Right cardiac atrium (tissue), 5 donors: ENCODE data around the gene IGFBP2. TPM values are rescaled to one million over a fixed set of nuclear protein-coding genes. Genes with fewer than 3 reads are reported as not detected.

Experiments
- ATAC-seq, 2 donors: fragments of 200-7000 bp; cut with Tn5 transposase; one replicate each; pipeline versions ENCODE4 v1.8.0 to v1.9.1; 2020; ENCODE audit warnings: moderate library complexity in 2 of 2, mild to moderate bottlenecking in 1 of 2
- DNase-seq, 3 donors: peaks; one replicate each; pipeline ENCODE4 v3.0.0-alpha.2; 2020
- H3K27ac ChIP-seq: one replicate; pipeline ENCODE4 v1.5.1; 2013; ENCODE audit warnings: mild to moderate bottlenecking, low read length, control low read depth, moderate library complexity
- H3K27me3 ChIP-seq: one replicate; pipeline ENCODE4 v1.6.1; 2013; ENCODE audit not compliant: control insufficient read depth, insufficient read depth
- H3K4me1 ChIP-seq: one replicate; pipeline ENCODE4 v1.6.1; 2013; ENCODE audit warnings: low read length; ENCODE audit not compliant: control insufficient read depth, insufficient read depth
- H3K4me3 ChIP-seq: one replicate; pipeline ENCODE4 v1.5.1; 2013; ENCODE audit warnings: low read length, control low read depth
- H3K9me3 ChIP-seq: one replicate; pipeline ENCODE4 v1.6.1; 2013; ENCODE audit warnings: low read length; ENCODE audit not compliant: control insufficient read depth
- WGBS: extraction: QIAGEN DNeasy Blood & Tissue Kit; methylation state at CpG from one replicate; pipeline ENCODE4 v1.1.7; 2013; 5-methylcytosine and 5-hydroxymethylcytosine counted together
- intact Hi-C, 4 donors: fragments of 100-400 bp; cut with DNase I; formaldehyde crosslinking; loops; one replicate each; pipeline versions ENCODE4 v1.11.0 to v1.14.0; 2022 to 2023
- long read RNA-seq, 4 donors: library from polyadenylated mRNA; unstranded; transcript quantifications; one replicate each; pipeline ENCODE4 v2.0.0, GENCODE V29; 2020 to 2021
- polyA plus RNA-seq: library from polyadenylated mRNA; stranded (reverse); fragments of 200-250 nt; gene quantifications from one replicate; pipeline ENCODE4 v1.2.3, GENCODE V29; 2013
- total RNA-seq, 4 donors: library from RNA; stranded (reverse); fragmentation: NEBNext Ultra II Directional; extraction: Animal tissue kit (Norgen Biotek cat#: 25700); gene quantifications; one replicate each; pipeline ENCODE4 v1.2.1, GENCODE V29; 2021
- donor health status: healthy with polysubstance abuse.
- donor health status: DM: no; HTN: yes; CAD: no.
- donor health status: DM: no; HTN: no; CAD: no.
- donor health status: DM: no; HTN: yes; CAD: no; lungs with severe emphysema.
- donor health status: DM: yes; HTN: yes; CAD: no.

Gene IGFBP2
- total RNA-seq: 100 to 1,000 TPM in 2 of 4 donors, 10 to 100 TPM in 2; 62.6 to 168 (median 92.4) TPM
- 115 TPM for polyA plus RNA-seq
- long read RNA-seq, donor 1, transcript IGFBP2-201 (4 exons, 1,439 nt): major isoform, 760 of 779 reads
- long read RNA-seq, donor 1, partial matches to known transcripts: 10 of 779 reads
- long read RNA-seq, donor 1, other reads (novel, unspliced or antisense): 9 of 779 reads
- long read RNA-seq, donor 2, transcript IGFBP2-201 (4 exons, 1,439 nt): major isoform, 162 of 164 reads
- long read RNA-seq, donor 2, partial matches to known transcripts: 0 of 164 reads
- long read RNA-seq, donor 2, other reads (novel, unspliced or antisense): 2 of 164 reads
- long read RNA-seq, donor 3, transcript IGFBP2-201 (4 exons, 1,439 nt): major isoform, 6 of 9 reads
- long read RNA-seq, donor 3, partial matches to known transcripts: 3 of 9 reads
- long read RNA-seq, donor 3, other reads (novel, unspliced or antisense): 0 of 9 reads
- long read RNA-seq, donor 4, transcript IGFBP2-201 (4 exons, 1,439 nt): major isoform, 183 of 188 reads
- long read RNA-seq, donor 4, partial matches to known transcripts: 0 of 188 reads
- long read RNA-seq, donor 4, other reads (novel, unspliced or antisense): 5 of 188 reads

- intact Hi-C loops: no loop called here
- ATAC-seq (peak; percentile 44 to 53), DNase-seq (peak; percentile 29 to 72 (median 71))
- H3K9me3 ChIP-seq: no peaks in the 10 kb centered on the region
- under 1% methylated on average over 70 of the region's 70 CpGs for WGBS
- peak within 1 kb of the TSS; percentile 61 for H3K27ac ChIP-seq
- H3K27me3 ChIP-seq: no peaks in the 10 kb centered on the region
- H3K4me1 ChIP-seq: peaks cover 6% of the 10 kb centered on the region
- H3K4me3 ChIP-seq: peak within 1 kb of the TSS; percentile 76
Observed at GRCh38 chr2:216632952-216633615, at the start of gene IGFBP2. Gene IGFBP2, plus strand, starts transcription at chr2:216633420. Its CDS starts 104 bp downstream, at chr2:216633524.

GRCh38 chr2:216583606-216584005 is 49.6 kb upstream of the IGFBP2 start:
- no peaks in the 10 kb centered on the region for H3K27me3 ChIP-seq
- intact Hi-C loops: no loop called here
- no peak overlapping the region for H3K27ac ChIP-seq
- 81% methylated on average over 5 of the region's 5 CpGs for WGBS
- no peaks in the 10 kb centered on the region for H3K4me1 ChIP-seq
- H3K4me3 ChIP-seq: no peak overlapping the region
- DNase-seq (no peak), ATAC-seq (no peak)
- no peaks in the 10 kb centered on the region for H3K9me3 ChIP-seq

- Histone ChIP-seq H3K4me1 (peaks cover 2% of the 10 kb centered on the region), H3K4me3 (no peak overlapping the region), H3K9me3 (no peaks in the 10 kb centered on the region), H3K27ac (no peak overlapping the region), H3K27me3 (no peaks in the 10 kb centered on the region)
- ATAC-seq (no peak), DNase-seq (no peak)
- 80% methylated on average over 8 of the region's 8 CpGs for WGBS
- intact Hi-C loops: no loop called here
Observed at GRCh38 chr2:216584112-216584511, 49.1 kb upstream of the IGFBP2 start.

GRCh38 chr2:216585441-216585840 is 47.8 kb upstream of the IGFBP2 start:
- intact Hi-C loops: no loop called here
- Histone ChIP-seq H3K4me1 (peaks cover 2% of the 10 kb centered on the region), H3K27ac (no peak overlapping the region), H3K9me3 (no peaks in the 10 kb centered on the region), H3K27me3 (no peaks in the 10 kb centered on the region), H3K4me3 (no peak overlapping the region)
- ATAC-seq (no peak), DNase-seq (no peak)
- 99% methylated on average over 1 of the region's 1 CpG for WGBS

- DNase-seq: no peak
- intact Hi-C loops: no loop called here
Observed at GRCh38 chr2:216588861-216589710, 44.1 kb upstream of the IGFBP2 start.

GRCh38 chr2:216589791-216590190 is 43.4 kb upstream of the IGFBP2 start:
- H3K9me3 ChIP-seq: no peaks in the 10 kb centered on the region
- H3K27me3 ChIP-seq: no peaks in the 10 kb centered on the region
- H3K27ac ChIP-seq: no peak overlapping the region
- ATAC-seq (no peak), DNase-seq (no peak)
- 75% methylated on average over 1 of the region's 1 CpG for WGBS
- no peak overlapping the region for H3K4me3 ChIP-seq
- intact Hi-C loops: no loop called here
- peaks cover 2% of the 10 kb centered on the region for H3K4me1 ChIP-seq

More at GRCh38 chr2:216588861-216589710, 44.1 kb upstream of the IGFBP2 start:
- Histone ChIP-seq H3K4me1 (peaks cover 2% of the 10 kb centered on the region), H3K27ac (no peak overlapping the region), H3K4me3 (no peak overlapping the region), H3K27me3 (no peaks in the 10 kb centered on the region), H3K9me3 (no peaks in the 10 kb centered on the region)
- ATAC-seq: no peak
- WGBS: 82% methylated on average over 10 of the region's 10 CpGs

- H3K4me1 ChIP-seq: peaks cover 2% of the 10 kb centered on the region
- H3K9me3 ChIP-seq: no peaks in the 10 kb centered on the region
- no peaks in the 10 kb centered on the region for H3K27me3 ChIP-seq
- H3K4me3 ChIP-seq: no peak overlapping the region
- H3K27ac ChIP-seq: peak overlapping the region; percentile 16
- peak; percentile 83 to 90 for ATAC-seq
- intact Hi-C loops: no loop called here
- DNase-seq: peak; percentile 40 to 76 (median 68)
- WGBS: 28% methylated on average over 9 of the region's 9 CpGs
Observed at GRCh38 chr2:216590780-216591179, 42.4 kb upstream of the IGFBP2 start.

- Histone ChIP-seq H3K27ac (no peak overlapping the region), H3K27me3 (no peaks in the 10 kb centered on the region), H3K4me3 (no peak overlapping the region), H3K4me1 (peaks cover 2% of the 10 kb centered on the region), H3K9me3 (no peaks in the 10 kb centered on the region)
- no peak for DNase-seq
- intact Hi-C loops: no loop called here
- ATAC-seq: no peak
- 95% methylated on average over 6 of the region's 6 CpGs for WGBS
Observed at GRCh38 chr2:216591480-216591879, 41.7 kb upstream of the IGFBP2 start.

GRCh38 chr2:216594081-216594480 is 39.1 kb upstream of the IGFBP2 start:
- intact Hi-C loops: no loop called here
- H3K27ac ChIP-seq: no peak overlapping the region
- ATAC-seq (no peak), DNase-seq (no peak)
- no peaks in the 10 kb centered on the region for H3K9me3 ChIP-seq
- H3K4me1 ChIP-seq: peaks cover 2% of the 10 kb centered on the region
- no peak overlapping the region for H3K4me3 ChIP-seq
- WGBS: 92% methylated on average over 1 of the region's 1 CpG
- no peaks in the 10 kb centered on the region for H3K27me3 ChIP-seq

GRCh38 chr2:216596236-216596979 is 36.8 kb upstream of the IGFBP2 start:
- Histone ChIP-seq H3K4me3 (no peak overlapping the region), H3K9me3 (no peaks in the 10 kb centered on the region), H3K4me1 (peaks cover 2% of the 10 kb centered on the region), H3K27ac (no peak overlapping the region), H3K27me3 (no peaks in the 10 kb centered on the region)
- whole genome bisulfite sequencing: 23% methylated on average over 8 of the region's 8 CpGs
- DNase-seq: no peak
- intact Hi-C loops: no loop called here
- ATAC-seq: no peak
